Activated T-helper 1 cell treated with anti-CD3 and anti-CD28 coated beads, Interleukin-2, amount 50 U/mL, for 16 hours (primary cell): ENCODE data around the gene CGREF1.

ENCODE experiments used
- DNase-seq, 2 donors: peaks; one replicate each; pipeline ENCODE4 v3.0.0-alpha.2; 2020; ENCODE audit warnings: low read depth in 1 of 2, low spot score in 1 of 2

CGREF1 gene, protein sequence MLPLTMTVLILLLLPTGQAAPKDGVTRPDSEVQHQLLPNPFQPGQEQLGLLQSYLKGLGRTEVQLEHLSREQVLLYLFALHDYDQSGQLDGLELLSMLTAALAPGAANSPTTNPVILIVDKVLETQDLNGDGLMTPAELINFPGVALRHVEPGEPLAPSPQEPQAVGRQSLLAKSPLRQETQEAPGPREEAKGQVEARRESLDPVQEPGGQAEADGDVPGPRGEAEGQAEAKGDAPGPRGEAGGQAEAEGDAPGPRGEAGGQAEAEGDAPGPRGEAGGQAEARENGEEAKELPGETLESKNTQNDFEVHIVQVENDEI

DNA sequence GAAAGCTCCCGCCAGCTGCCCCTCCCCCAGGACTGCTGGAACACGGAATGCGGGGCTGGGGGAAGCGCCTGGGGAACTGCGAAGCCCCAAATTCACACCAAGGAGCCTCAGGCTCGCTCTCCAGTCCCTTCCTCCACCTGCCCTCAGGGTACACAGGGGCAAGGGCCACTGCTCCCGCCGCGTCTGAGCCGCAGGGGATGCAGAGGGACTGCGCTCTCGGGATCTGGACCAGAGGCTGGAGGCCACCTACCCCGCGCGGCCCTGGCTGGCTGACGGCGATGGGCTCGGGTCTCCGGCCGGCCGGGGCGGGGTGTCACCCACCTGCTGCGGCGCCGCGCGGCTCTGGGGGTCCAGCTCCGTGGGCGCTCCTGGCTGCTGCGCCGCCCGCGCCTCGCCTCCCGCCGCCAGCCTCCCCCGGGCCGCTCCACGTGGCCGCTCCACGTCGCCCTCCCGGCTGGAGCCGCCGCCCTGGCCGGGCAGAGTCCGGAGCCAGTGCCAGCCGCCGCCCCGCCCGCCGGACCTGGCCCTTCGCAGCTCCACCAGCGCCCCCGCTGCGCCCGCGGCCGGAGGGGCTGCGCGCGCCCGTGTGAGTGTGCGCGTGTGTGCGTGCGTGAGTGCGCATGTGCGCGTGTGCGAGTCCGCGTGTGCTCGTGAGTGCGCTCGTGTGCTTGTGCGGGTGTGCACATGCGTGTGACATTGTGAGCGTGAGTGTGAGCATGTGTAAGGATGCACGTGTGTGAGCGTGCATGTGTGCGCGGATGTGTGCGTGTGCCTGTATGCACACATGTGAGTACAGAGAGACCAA, at the start of gene CGREF1:
TSS of gene CGREF1 (minus strand) at position 604 of the 805 bp plus-strand sequence. CDS start 14,762 bp downstream, outside the sequence.
- no peak for DNase-seq

- DNase-seq: no peak
These were observed 46.2 kb upstream of the CGREF1 start for GRCh38 chr2:27164960-27165763.

GRCh38 chr2:27162151-27163121, 43.5 kb upstream of the CGREF1 start:
- DNase-seq: no peak

GRCh38 chr2:27160191-27160590, 41.3 kb upstream of the CGREF1 start:
- DNase-seq: no peak

DNA sequence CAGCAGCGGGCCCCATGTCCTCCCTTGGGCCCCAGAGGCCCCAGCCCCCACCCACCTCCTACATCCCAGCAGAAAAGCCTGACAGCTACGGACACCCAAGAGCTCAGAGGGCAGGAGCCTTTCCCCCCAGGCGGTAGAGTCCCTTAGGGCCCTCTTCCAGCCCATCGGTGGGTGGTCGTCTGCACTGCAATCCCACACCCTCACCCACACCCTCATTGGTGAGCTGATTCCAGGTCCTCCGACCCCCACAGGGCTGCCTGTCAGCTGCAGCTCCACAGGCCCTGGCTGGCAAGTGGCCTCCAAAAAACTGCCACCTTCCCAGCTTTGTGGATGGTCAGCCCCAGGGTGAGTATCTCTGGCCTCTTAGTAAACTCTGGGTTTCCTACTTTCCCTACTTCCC, 40.3 kb upstream of the CGREF1 start:
- DNase-seq: no peak

GRCh38 chr2:27158468-27158867, 39.5 kb upstream of the CGREF1 start:
- no peak for DNase-seq

- no peak for DNase-seq
These were observed 36.2 kb upstream of the CGREF1 start for GRCh38 chr2:27155069-27155520.

- no peak for DNase-seq
These were observed 35.6 kb upstream of the CGREF1 start for GRCh38 chr2:27154488-27154887.

DNA sequence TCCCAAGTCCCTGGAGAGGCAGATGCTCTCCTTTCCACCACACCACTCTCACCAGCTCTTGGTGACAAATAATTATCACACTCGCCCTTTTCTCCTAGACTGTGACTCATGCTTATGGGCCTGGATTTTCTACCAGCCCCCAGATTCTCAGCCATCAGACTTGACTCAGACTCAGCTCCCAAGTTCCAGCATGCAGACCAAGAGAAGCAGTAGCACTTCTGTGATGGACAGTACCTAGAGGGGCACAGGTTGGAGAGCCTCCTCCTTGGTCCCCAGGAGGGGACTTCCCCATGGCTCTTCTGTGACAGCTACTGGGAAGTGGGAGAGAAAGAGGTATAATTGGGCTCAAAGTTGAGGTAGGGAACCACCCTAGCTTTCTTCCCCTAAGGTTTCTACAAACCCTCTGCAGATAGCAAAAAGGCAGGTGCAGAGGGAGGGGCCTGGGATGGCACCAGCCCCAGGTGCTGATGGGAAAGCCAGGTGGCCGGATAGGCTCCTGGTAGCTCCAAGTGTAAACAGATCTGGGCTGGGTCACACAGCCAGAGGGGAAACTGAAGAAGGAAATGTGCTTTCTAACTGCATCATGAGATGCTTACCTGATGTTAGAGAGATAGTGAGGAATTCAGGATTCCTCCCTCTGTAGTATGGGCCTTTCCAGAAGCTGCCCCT, 34.0 kb upstream of the CGREF1 start:
- no peak for DNase-seq

DNA sequence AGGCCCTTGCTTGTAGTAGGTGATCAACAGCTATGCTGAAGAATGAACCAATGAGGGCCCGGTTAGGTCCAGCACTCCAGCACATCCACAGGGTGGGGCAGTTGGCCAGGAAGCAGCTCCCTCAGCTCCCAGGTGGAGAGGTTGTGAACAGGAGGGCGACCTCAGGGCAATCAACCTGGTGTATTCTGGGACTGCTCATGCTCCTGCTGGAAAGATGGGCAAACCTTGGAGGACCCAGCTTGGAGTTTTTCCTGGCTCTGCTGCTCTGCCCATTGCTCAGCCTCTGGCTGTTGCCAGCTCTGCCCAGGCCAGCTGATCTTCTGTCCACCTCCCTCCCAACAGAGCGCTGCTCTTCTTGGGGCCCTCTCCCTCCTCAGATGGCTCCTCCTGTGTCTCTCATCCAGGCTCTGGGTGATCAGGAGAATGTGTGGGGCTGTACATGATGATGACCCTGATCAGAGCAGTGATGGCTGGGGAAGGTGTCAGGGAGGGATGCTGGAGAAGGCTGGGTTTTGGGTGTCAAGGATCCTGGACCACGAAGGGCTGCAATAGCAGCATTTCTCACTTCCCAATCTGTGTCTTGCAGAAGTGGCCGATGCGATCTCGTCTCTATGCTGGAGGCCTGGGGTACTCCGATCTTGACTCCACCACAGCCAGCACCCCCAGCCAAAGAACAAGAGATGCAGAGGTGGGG, 33.3 kb upstream of the CGREF1 start:
- no peak for DNase-seq

GRCh38 chr2:27150639-27151230, 31.8 kb upstream of the CGREF1 start:
- no peak for DNase-seq

GRCh38 chr2:27149570-27150405, 30.9 kb upstream of the CGREF1 start:
- no peak for DNase-seq

DNA sequence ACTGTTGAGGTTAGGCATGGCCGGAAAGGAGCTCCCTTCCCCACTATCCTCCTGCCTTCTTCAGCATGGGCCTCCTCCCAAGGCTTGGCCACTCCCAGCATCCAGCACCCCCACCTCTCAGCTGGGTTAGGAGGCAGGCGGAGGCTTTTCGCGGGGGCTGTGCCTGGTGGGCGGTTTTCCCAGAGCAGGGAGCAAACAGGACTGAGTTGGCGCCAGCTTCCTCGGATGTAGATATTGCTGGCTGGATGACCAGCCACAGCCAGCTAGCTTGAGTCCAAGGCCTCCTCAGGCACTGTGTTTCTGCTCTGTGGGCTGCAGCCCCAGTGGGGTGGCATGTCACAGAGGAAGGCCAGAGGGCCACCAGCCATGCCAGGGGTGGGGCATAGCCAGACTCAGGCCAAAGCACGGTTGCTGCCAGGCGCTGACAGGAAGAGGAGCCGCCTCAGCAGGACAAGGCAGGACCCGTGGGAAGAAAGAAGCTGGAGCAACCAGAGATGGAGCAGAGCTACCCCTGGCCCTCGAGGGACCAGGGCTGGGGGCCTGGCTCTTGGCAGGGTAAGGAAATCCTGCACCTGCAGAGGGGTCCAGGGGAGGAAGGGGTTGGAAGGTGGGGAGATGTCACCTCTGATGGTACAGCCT, 30.0 kb upstream of the CGREF1 start, which contains the start of gene TCF23:
TSS of gene TCF23 (plus strand) at position 204 of the 639 bp plus-strand sequence. CDS start at position 334, 130 bp downstream.
- no peak for DNase-seq

GRCh38 chr2:27147935-27148334, 29.0 kb upstream of the CGREF1 start:
- DNase-seq: no peak

GRCh38 chr2:27145682-27146081, 26.8 kb upstream of the CGREF1 start:
- no peak for DNase-seq

DNA sequence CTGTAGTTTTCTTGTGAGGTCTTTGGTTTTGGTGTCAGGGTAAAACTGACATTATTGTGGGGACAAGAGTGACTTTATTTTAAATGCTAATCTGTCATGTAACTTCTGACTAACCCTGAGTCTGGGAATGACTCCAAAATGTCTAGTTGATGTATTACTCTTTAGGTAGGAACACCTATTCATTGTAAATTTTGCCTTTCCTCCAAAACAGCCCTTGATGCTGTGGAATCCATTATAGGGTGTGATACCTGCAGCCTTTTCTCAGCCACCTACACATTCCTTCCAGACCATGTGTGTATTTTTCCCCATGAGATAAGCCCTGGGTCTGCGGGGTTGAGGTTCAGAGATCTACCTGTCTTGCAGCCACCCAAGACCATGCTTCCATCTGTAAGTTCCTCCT, 24.4 kb upstream of the CGREF1 start:
- no peak for DNase-seq

GRCh38 chr2:27139310-27139709, 20.4 kb upstream of the CGREF1 start, which contains the start of gene PRR30:
TSS of gene PRR30 (minus strand) at chr2:27139410. CDS start at chr2:27138329, 1,081 bp downstream.
- DNase-seq: no peak
